Neural cell (in vitro differentiated cells): ENCODE measurements around the gene MYO1F. TPM values are rescaled to one million over a fixed set of nuclear protein-coding genes. Genes with fewer than 3 reads are reported as not detected.

Experiments
- H2AFZ ChIP-seq: fragments of 200-600, 300-800 bp; sonication (generic), shearing (Covaris generic); 2 replicates; pipeline ENCODE4 v1.6.0; 2014; ENCODE audit warnings: low read depth, mild to moderate bottlenecking, antibody characterized with exemption, low read length, moderate library complexity
- H3F3A ChIP-seq: fragments of 200-600 bp; shearing (Covaris generic); 2 replicates; pipeline ENCODE4 v1.6.1; 2016; ENCODE audit warnings: mild to moderate bottlenecking, moderate library complexity, mixed read lengths, antibody characterized with exemption, low read length; ENCODE audit not compliant: insufficient read depth, poor library complexity, severe bottlenecking
- H3K27ac ChIP-seq: fragments of 200-600, 300-800 bp; sonication (generic), shearing (Covaris generic); 2 replicates; pipeline ENCODE4 v1.5.1; 2014; ENCODE audit warnings: mild to moderate bottlenecking, low read length, moderate library complexity
- H3K27me3 ChIP-seq: fragments of 300-800, 200-600 bp; sonication (generic), shearing (Covaris generic); 2 replicates; pipeline ENCODE4 v1.6.0; 2014; ENCODE audit warnings: mild to moderate bottlenecking, low read depth, low read length, moderate library complexity; ENCODE audit not compliant: insufficient read depth
- H3K36me3 ChIP-seq: fragments of 300-800, 200-600 bp; sonication (generic), shearing (Covaris generic); 2 replicates; pipeline ENCODE4 v1.5.1; 2014; ENCODE audit warnings: mild to moderate bottlenecking, antibody characterized with exemption, low read length, moderate library complexity; ENCODE audit not compliant: insufficient read depth
- H3K4me2 ChIP-seq: fragments of 300-800, 200-600 bp; sonication (generic), shearing (Covaris generic); 2 replicates; pipeline ENCODE4 v1.6.0; 2014; ENCODE audit warnings: mild to moderate bottlenecking, low read length
- H3K4me3 ChIP-seq: fragments of 300-800, 200-600 bp; sonication (generic), shearing (Covaris generic); 2 replicates; pipeline ENCODE4 v1.5.1; 2014; ENCODE audit warnings: mild to moderate bottlenecking, low read length, moderate library complexity
- H3K79me2 ChIP-seq: fragments of 200-600 bp; shearing (Covaris generic); replicated peaks from 2 replicates; pipeline ENCODE4 v1.6.0; 2014; ENCODE audit warnings: mild to moderate bottlenecking, low read length, moderate library complexity; ENCODE audit not compliant: insufficient read depth
- H3K9ac ChIP-seq: fragments of 300-800, 200-600 bp; sonication (generic), shearing (Covaris generic); 2 replicates; pipeline ENCODE4 v1.6.1; 2016; ENCODE audit warnings: mild to moderate bottlenecking, low read length, mixed read lengths
- H3K9me2 ChIP-seq: fragments of 200-600 bp; shearing (Covaris generic); 2 replicates; pipeline ENCODE4 v1.6.1; 2016; ENCODE audit warnings: mild to moderate bottlenecking, low read length, mixed read lengths; ENCODE audit not compliant: insufficient read depth
- H3K9me3 ChIP-seq: fragments of 200-600, 300-800 bp; sonication (generic), shearing (Covaris generic); 2 replicates; pipeline ENCODE4 v1.6.1; 2016; ENCODE audit warnings: mild to moderate bottlenecking, mixed run types, low read length, moderate library complexity, mixed read lengths
- H4K20me1 ChIP-seq: fragments of 200-600 bp; shearing (Covaris generic); 2 replicates; pipeline ENCODE4 v1.6.1; 2016; ENCODE audit warnings: mild to moderate bottlenecking, mixed run types; ENCODE audit not compliant: insufficient read depth
- CTCF ChIP-seq: fragments of 450-650 bp; IDR thresholded peaks from 2 replicates; pipeline ENCODE4 v1.5.1; 2014; ENCODE audit warnings: antibody characterized with exemption, mild to moderate bottlenecking, moderate library complexity; ENCODE audit not compliant: poor library complexity, severe bottlenecking
- EP300 ChIP-seq: fragments of 450-650 bp; conservative IDR thresholded peaks from 2 replicates; pipeline ENCODE4 v1.6.1; 2014; ENCODE audit warnings: antibody characterized with exemption, mild to moderate bottlenecking, moderate library complexity; ENCODE audit not compliant: poor library complexity, severe bottlenecking
- EZH2 ChIP-seq: fragments of 200-600, 300-800 bp; shearing (Covaris generic), sonication (generic); IDR thresholded peaks from 2 replicates; pipeline ENCODE4 v1.6.1; 2014; ENCODE audit warnings: antibody characterized with exemption, low read length, borderline replicate concordance, mild to moderate bottlenecking; ENCODE audit not compliant: insufficient read depth, poor library complexity, severe bottlenecking
- MXI1 ChIP-seq: fragments of 450-650 bp; conservative IDR thresholded peaks from 2 replicates; pipeline ENCODE4 v1.6.1; 2014; ENCODE audit warnings: antibody characterized with exemption, mild to moderate bottlenecking; ENCODE audit not compliant: poor library complexity, severe bottlenecking
- POLR2AphosphoS5 ChIP-seq: IDR thresholded peaks from 2 replicates; pipeline ENCODE4 v1.6.1; 2012
- RAD21 ChIP-seq: fragments of 450-650 bp; conservative IDR thresholded peaks from 2 replicates; pipeline ENCODE4 v1.6.1; 2014; ENCODE audit warnings: antibody characterized with exemption, mild to moderate bottlenecking, moderate library complexity
- REST ChIP-seq: IDR thresholded peaks from 2 replicates; pipeline ENCODE4 v1.6.1; 2012; ENCODE audit warnings: borderline replicate concordance
- SMC3 ChIP-seq: fragments of 450-650 bp; conservative IDR thresholded peaks from 2 replicates; pipeline ENCODE4 v1.6.1; 2014; ENCODE audit warnings: antibody characterized with exemption, mild to moderate bottlenecking, moderate library complexity; ENCODE audit not compliant: poor library complexity
- TAF1 ChIP-seq: IDR thresholded peaks from 2 replicates; pipeline ENCODE4 v1.6.1; 2012; ENCODE audit warnings: low read depth
- polyA plus RNA-seq: library from polyadenylated mRNA; depleted of rRNA; stranded (reverse); fragments of >200 nt; gene quantifications from 2 replicates; pipeline ENCODE4 v1.2.3, GENCODE V29; 2014

MYO1F gene
- polyA plus RNA-seq, 1 donor from 2014 or later, result 0.40 TPM

DNA sequence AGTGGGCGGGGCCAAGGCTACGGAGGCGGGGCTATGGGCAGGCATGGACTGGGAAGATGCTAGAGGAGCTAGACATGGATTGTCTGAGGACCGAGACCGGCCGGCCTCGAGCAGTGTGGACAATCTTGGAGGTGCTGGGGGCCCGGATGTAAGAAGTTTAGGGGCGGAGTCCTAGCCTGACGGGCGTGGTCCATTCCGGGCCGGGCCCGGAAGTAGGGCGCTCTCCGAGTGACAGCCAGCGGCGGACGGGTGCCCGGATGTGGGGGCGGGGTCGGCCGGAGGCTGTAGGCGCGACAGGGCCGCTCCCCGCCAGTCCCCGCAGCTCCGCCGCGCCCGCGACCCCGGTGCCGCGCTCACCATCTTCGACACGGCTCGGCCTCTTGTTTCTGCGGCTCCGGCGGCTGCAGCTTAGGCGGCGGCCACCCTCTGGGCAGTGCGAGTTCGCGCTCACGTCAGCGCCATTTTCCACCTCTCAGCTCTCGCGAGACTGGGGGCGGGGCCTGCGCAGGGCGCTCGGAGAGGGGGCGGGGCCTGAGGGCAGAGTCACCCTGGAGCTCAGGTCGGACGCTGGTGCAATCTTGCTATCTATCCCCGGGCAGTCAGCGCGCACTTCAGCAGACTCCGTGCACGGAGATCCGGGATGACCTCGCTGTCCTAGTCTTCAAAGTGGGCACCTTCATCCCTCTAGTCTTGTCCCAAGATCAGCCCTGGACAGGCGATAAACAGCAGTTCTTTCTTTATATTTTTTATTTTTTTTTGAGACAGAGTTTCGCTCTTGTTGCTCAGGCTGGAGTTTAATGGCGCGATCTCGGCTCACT lies 63.3 kb downstream of the MYO1F start, which contains the start of gene ZNF414:
Gene ZNF414 (minus strand): TSS at position 481 of the 818 bp plus-strand sequence. CDS start 121 bp downstream, at position 360.
- Histone ChIP-seq H3K9me3 (no peaks in the 10 kb centered on the region), H2AFZ (peak within 1 kb of the TSS; percentile 95), H3F3A (no peaks in the 10 kb centered on the region), H4K20me1 (no peaks in the 10 kb centered on the region), H3K9me2 (no peaks in the 10 kb centered on the region), H3K79me2 (no peaks in the 10 kb centered on the region), H3K4me3 (peak within 1 kb of the TSS; percentile 80), H3K4me2 (peak within 1 kb of the TSS; percentile 68), H3K9ac (peak within 1 kb of the TSS; percentile 88), H3K36me3 (no peaks in the 10 kb centered on the region), H3K27me3 (no peaks in the 10 kb centered on the region), H3K27ac (peak within 1 kb of the TSS; percentile 87)
- TF ChIP-seq POLR2AphosphoS5 (peak; percentile 91), TAF1 (peak; percentile 51), SMC3 (no peak), REST (peak; percentile 77), RAD21 (no peak), MXI1 (peak; percentile 65), EP300 (peak; percentile 58), CTCF (no peak), EZH2 (no peak)

- Histone ChIP-seq H3K4me2 (peak overlapping the region; percentile 68), H2AFZ (peak overlapping the region; percentile 95), H4K20me1 (no peaks in the 10 kb centered on the region), H3K4me3 (peak overlapping the region; percentile 80), H3K9me2 (no peaks in the 10 kb centered on the region), H3K9ac (peak overlapping the region; percentile 88), H3K79me2 (no peaks in the 10 kb centered on the region), H3F3A (no peaks in the 10 kb centered on the region), H3K27ac (peak overlapping the region; percentile 87), H3K9me3 (no peaks in the 10 kb centered on the region), H3K36me3 (no peaks in the 10 kb centered on the region), H3K27me3 (no peaks in the 10 kb centered on the region)
- TF ChIP-seq CTCF (no peak), EP300 (no peak), MXI1 (no peak), EZH2 (no peak), POLR2AphosphoS5 (no peak), TAF1 (no peak), SMC3 (no peak), REST (no peak), RAD21 (no peak)
These were observed 64.1 kb downstream of the MYO1F start for GRCh38 chr19:8513036-8513686.
